Measurements from ENCODE around the gene CA11. TPM values are rescaled to one million over a fixed set of nuclear protein-coding genes. Genes with fewer than 3 reads are reported as not detected.
A peak's percentile ranks its signal among the peaks of the same experiment; 100 is the strongest.
"Not testable (repeated sequence)": the region's sequence is repeated elsewhere in the genome, so short reads cannot be mapped to it uniquely, and the experiment has no call there.

Gene CA11
- total RNA-seq = 2.3 TPM

DNA sequence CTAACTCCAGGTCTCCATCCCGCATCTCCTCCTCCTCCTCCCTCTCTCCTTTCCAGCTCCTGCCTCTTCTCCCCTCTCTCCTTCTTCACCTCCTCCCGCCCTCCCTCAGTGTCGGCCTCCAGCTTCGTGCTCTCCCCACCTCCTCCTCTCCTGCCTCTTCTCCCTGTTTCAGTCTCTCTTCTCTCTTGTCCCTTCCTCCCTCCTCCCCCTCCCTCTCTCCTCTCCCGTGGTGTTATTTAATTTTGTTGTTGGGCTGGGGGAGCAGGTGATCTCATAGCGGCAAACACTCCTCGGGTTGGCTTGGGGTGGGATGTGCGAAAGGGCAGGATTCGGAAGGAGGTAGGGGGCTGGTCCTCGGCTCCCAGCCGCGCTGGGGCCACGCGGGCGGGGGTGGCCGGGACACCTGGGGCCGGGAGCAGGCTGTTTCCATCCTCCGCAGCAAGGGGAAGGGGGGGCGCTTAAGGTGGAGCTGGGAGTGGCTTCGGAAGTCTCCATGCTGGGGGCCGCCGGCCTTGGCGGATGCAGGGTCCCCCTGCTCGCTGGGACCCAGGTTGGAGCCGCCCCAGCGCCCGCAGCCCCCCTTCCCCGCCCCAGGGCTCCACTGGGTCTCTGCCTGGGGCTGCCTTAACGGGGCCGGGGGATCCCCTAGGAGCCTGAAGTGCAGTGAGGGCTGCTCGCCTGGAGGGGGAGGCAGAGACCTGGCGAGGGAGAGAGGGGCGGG, at the start of gene CA11:
Gene CA11, minus strand, starts transcription at position 187 of the 721 bp plus-strand sequence. CDS start 555 bp downstream, outside the sequence.
- DNase-seq = peak; percentile 84

DNA sequence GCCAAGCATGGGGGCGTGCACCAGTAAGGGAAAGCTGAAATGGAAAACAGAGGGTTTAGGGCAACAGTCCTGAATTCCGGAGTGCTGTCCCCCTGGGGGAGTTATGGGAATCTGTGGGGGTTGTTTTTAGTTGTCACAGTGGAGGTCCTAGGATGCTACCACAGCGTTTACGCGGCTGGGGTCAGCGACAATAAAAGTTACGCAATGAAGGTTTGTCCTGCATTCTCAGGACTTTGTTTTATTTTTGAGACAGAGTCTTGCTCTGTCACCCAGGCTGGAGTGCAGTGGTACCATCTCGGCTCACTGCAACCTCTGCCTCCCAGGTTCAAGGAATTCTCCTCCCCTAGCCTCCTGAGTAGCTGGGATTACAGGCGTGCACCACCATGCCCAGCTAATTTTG, 47.6 kb upstream of the CA11 start:
- DNase-seq = not testable (repeated sequence)

DNA sequence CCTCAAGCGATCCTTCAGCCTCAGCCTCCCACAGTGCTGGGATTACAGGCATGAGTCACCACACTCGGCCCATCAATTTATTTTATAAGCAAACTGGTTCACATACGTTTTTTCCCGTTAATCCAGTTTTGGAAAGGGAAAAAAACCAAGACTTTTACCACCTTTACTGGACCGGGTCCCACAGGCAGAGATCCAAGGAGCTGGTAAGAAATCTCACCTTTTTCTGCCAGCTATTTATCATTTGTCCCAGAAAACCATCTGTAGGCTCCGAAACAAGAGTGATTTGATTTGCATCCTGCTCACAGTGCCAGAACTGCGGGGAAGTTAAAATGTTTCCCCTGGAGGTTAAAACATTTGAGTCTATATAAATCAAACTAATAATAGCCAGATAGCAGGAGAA, 43.5 kb upstream of the CA11 start:
- peak; percentile 36 for DNase-seq

DNA sequence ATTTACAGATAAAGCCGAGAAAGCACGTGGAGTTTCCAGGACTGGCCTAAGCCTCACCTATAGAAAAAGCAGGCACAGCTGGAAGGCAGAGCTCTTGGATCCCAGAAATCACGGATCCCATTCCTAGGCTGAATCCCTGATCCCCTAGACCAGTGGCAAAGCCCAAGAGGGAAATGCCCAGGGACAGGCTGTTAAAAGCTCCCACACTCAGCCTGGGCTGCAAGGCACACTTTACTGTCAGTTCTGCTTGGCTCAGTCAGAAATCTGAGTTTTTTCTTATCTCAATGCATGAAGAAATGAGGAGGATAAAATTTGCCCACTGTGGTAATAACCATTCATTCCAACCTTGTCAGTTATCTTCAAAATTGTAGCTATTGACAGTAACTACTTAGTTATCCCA, 41.8 kb upstream of the CA11 start:
- DNase-seq = no peak

DNA sequence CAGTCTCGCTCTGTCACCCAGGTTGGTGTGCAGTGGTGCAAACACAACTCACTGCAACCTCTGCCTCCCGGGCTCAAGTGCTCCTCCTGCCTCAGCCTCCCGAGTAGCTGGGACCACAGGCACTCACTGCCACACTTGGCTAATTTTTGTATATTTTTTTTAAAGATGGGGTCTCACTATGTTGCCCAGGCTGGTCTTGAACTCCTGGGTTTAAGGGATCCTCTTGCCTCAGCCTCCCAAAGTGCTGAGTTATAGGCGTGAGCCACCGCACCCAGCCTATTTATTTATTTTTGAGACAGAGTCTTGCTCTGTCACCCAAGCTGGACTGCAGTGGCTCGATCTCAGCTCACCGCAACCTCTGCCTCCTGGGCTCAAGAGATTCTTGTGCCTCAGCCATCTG, 40.6 kb upstream of the CA11 start:
- DNase-seq = not testable (repeated sequence)

DNA sequence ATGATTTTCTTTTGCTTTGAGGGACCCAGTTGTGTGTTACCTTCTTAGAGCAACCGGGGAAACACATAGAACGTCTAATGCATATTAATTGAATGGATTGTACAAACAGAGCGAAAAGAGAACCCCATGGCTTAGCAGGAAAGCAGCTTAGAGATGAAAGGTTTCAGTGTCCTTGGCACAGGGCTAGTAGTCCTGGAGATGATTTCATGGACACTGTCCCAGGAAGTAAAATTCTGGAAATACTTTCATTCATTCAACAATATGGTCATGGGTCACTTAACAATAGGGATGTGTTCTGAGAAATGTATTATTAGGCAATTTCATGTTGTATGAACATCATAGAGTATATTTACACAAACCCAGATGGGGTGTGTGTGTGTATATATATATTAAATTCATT, 40.1 kb upstream of the CA11 start:
- no peak for DNase-seq

DNA sequence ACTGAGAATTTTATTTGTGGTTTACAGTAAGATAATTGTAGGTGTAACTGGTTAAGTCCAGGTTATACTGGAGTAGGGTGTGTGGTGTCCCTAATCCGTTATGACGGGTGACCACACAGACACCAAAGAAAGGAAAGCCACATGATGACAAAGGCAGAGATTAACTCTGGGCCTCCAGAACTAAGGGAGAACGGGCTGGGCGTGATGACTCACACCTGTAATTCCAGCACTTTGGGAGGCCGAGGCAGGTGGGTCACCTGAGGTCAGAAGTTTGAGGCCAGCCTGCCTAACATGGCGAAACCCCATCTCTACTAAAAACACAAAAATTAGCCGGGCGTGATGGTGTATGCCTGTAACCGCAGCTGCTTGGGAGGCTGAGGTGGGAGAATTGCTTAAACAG, 39.6 kb upstream of the CA11 start:
- DNase-seq = no peak

DNA sequence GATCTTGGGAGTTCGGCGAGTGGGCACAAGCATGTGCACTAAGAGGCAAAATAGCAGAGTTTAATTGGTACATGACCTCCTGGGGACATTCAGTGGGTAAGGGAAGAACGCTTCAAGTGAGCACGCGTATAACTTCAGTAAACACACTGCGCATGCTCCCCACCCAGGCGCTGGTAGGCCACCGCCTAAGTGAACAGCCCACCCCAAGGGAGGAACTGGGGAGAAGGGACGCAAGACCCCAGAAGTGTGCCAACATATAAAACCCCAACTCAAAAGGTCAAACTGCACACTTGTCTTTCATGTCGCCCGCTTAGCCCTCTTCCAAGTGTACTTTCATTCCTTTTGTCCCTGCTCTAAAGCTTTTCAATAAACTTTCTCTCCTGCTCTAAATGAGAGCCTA, 37.4 kb upstream of the CA11 start:
- peak; percentile 63 for DNase-seq

DNA sequence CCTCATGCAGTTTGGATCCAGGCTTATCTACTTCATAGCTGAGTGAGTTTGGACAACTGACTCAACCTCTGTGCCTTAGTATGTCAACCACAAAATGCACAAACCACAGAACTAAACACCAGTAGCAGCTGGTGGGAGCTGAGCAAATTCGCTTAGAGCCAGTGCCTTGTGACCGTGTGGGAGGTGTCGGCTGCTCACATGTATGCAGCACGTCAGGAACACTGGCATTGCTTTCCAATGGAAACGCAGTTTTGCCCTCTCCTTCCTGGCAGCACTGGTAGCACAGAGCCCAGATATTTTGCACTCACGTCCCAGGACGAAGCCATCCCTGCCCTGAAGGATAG, 35.1 kb upstream of the CA11 start:
- no peak for DNase-seq

DNA sequence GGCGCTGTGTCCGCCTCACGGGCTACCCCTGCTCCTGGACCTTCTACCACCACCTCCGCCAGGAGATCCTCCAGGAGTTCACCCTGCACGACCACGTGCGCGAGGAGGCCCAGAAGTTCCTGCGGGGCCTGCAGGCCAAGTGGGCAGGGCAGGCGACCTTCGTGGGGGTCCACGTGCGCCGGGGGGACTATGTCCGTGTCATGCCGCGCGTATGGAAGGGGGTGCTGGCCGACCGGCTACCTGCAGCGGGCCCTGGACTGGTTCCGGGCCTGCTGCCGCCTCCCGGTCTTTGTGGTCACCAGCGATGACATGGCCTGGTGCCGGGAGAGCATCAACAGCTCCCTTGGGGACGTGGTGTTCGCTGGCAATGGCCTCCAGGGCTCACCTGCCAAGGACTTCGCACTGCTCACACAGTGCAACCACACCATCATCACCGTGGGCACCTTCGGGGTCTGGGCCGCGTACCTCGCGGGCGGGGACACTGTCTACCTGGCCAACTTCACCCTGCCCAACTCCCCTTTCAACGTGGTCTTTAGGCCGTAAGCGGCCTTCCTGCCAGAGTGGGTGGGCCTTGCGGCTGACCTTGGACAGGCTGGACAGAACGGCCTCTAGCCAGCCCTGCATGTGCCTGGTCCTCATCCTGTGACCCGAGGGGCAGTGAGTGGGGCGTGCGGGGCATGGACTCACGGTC, 34.6 kb upstream of the CA11 start:
- no peak for DNase-seq

DNA sequence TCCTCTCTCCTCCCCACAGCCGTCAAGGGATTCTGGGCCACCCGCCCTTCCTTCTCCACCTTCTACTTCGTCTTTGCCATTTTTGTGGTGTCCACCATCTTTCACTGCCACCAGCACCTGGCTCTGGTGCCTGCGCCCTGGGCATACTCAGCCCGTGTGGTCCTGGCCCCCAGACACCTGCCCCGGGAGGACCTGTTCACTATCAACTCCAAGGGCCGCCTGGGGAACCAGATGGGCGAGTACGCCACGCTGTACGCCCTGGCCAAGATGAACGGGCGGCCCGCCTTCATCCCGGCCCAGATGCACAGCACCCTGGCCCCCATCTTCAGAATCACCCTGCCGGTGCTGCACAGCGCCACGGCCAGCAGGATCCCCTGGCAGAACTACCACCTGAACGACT, 34.0 kb upstream of the CA11 start:
- DNase-seq = not testable (repeated sequence)

DNA sequence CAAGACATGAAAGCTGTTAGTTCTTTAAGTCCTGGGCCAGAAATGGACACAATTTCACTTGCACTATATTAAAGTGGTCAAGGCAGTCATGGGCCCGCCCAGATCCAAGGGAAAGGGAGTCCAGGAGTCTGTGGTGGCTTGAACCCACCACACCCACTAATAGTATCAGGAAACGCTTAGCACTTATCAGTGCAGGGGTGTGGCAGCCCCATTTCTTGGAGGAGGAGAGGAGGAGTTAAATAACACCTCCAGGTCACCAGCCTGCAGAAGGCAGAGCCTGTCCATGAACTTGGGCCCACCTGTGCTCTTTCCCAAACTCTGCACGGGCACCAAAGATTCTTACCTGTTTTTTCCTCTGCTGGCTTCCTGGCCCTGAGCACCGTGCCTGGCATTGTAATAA, 32.2 kb upstream of the CA11 start:
- no peak for DNase-seq

DNA sequence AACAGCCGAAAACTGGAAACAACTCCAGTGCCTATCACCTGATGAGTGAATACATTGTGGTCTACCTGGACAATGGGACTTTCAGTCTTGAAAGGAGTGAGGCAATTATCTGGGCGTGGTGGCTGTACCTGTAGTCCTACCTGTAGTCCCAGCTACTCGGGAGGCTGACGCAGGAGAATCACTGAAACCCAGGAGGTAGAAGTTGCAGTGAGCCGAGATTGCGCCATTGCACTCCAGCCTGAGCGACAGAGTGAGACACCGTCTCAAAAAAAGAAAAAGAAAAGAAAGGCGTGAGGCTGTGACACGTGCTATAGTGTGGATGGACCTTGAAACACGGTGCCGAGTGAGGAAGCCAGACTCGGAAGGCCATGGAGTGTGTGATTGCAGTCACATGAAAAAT, 30.9 kb upstream of the CA11 start:
- DNase-seq = no peak

DNA sequence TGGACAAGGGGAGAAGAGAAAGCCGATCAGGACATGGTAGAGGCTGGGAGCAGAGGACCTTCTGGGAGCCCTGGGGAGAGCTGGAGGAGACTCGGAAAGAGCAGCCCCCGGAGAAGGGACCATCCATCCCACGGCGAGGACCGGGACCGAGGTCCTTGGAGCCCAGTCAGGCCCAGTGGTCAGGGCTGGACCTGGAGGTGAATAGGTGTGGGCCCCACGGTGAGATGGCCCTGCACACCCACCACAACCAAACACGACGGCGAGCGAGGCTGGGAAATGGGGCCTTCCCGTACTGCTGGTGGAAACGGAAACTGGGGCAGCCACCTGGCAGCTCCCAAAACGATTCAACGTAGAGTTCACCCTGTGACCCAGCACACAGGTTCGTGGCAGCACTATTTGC, 30.5 kb upstream of the CA11 start:
- no peak for DNase-seq

DNA sequence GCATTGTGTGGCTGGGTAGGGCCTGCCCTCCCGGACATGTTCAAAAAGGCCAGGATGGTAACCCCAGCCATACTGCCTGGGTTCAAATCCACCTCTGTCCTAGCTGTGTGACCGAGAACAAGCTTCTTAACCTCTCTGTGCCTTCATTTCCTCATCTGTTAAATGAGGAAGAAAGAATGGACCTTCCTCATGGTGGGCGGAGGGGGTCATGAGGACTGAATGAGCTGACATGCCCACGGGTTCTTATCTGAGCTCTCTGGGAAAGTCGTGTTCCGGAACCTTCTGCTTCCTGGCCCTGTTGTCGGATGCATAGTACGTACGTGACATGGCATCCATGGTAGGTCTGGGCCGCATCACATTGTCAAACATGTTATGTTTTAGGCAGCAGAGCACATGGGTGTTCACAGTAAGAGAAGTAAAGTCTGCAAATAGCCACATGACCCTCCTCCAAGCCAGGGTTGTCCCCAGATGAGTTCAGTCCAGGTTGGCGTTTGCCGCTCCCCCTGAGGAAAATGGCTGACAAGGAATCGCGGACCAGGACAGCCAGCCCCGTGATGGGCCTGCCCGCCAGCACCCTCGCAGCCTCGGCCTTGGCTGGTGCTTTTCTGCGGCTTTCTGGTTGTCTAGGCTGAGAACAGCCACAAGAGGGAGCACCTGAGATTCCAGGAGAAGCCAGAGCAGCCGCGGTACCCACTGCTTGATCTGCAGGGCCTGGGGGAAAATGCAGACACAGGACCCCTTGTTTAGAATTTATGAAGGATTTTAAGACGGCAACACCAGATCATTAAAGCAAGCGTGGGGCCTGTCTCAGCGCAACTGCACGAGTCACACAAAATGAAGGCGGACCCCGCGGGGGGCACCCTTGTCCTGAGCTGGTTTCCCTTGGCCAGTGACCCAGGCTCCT, 29.2 kb upstream of the CA11 start:
- DNase-seq = peak; percentile 55

DNA sequence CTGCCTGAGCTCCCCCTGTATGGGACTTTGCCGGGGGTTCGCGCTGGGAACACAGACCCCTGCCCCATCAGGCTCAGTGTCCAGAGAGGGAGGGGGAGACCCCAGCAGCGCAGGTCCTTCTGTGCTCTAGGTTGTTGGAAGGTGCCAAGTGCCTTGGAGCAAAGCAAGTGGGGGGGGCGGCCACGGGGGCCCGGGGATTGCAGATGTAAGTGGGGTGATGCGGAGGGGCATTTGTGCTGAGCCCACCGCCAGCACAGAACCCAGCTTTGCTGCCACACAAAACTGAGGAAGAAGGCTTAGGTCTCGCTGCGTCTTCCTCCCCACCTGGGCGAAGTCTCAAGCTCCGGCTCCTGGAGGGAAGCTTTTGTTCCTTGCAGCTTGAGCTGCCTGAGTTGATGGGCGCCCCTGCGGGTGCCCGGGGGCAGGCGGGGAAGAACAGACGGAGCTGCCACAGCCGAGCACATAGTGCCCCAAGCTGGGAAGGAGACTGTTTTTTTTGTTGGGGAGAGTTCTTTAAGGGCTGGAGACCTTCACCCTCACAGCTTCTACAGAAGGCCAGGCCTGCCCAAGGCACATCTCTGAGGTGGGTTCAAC, 28.3 kb upstream of the CA11 start:
- no peak for DNase-seq

DNA sequence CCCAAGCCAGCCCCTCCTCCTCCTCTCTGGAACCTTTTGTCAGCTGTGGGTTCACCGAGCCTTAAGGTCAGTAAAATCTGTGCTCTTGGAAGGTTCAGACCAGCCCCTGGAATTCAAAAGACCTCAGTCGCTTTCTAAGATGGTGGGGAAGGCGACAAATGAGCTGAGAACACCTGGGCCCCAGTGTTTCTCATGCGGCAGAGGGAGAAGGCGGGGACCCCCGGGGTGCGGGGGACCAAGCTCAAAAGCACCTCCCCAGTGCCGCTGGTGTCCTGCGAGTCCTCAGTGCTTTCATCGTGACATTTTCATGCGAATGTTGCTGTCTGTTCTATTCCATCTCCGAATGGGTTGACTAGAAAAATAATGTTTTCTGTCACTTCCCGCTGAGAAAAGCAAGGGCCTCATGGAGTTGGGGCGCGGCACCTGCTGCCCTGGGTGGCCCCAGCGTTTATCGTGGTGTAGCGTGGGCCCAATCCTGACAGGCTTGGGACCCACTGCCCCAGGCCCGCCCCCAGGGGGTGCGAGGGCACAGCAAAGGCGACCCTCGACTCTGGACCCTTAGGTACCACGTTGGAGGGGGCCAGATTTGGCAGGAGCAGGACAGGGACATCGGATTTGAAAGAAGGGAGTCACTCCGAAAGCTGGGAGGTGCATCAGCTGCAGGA, 27.6 kb upstream of the CA11 start:
- DNase-seq = no peak

DNA sequence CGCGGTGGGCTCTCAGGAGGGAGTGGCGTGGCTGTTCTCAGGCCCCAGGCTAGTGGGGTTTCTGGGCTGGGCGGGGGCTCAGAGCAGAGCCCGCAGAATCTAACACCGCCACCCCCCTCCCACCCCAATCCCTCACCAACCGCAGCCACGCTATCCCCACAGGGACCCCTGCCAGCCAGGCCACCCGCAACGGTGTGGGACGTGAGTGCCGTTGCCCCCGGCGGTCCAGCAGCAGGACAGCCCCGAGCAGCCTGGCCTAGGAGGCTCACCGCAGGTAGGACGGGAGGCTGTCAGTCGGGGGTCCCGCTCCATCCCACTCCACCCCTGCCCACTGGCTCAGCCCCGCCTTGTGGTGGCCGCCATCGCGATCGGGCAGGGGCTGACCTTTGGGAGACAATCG, 27.0 kb upstream of the CA11 start, which contains the start of gene NTN5:
Gene NTN5, minus strand, starts transcription at position 24 of the 400 bp plus-strand sequence. CDS start 2,031 bp downstream, outside the sequence.
- no peak for DNase-seq

DNA sequence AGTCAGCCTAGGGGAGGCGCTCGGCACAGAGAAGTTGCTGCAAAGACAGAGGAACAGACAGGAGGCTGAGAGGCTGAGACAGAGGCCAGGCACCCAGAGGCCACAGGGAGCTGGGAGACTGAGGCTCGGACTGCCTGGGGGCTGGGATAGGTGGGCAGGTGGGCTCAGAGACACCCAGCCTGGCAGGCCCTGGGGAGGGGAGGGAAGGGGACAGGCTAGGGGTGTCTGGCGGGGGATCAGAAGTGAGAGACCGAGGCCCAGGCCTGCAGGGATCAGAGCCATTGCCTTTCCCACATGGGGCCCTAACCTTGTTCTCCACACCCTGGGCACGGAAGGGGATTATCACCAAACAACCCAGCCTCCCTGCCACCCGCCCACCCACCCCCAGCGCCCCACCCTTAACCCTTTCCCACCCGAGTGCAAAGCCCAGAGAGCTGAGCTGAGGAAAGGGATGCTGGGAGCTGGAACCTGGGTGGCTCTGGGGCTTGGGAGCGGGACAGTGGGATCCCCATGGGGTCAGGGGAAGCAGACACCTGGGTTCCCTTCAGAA, 25.5 kb upstream of the CA11 start:
- DNase-seq = no peak

DNA sequence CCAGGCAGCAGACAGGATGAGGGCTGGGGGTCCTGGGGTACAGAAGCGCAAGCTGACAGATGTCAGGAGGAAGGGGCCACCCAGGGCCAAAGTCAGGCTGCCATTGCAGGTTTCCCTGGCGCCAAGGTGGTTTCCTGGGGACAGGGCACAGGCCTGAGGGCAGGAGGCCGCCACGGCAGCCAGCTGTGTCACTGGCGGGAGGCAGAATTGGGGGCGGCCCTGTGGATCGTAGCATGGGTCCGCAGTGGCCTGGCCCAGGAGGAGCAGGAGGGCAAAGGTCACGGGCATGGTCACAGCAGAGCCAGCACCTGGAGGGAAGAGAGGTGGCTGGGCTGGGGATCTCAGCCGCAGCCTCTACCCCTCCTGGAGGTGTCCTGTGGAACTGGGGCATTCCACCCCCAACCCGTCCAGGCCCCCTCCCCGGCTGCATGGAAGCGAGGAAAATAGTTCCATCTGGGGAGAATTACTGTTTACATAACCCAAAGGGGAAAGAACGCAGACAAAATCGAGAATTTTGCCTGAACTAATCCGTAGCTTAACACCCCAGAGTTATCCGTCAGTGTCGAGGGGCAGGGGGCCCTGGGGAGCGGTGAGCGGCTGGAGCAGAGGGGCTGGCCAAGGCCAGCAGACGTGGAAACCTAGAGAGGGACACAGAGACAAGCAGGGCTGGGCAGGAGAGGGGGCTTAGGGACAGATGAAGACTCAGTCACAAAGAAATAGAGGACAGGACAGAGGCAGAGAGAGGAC, 24.9 kb upstream of the CA11 start:
- peak; percentile 35 for DNase-seq

Data from skin of body (tissue), 2 donors.